ENCODE measurements around the gene MKRN2.
"Not testable (repeated sequence)": the region's sequence is repeated elsewhere in the genome, so short reads cannot be mapped to it uniquely, and the experiment has no call there.

The MKRN2 gene

DNA sequence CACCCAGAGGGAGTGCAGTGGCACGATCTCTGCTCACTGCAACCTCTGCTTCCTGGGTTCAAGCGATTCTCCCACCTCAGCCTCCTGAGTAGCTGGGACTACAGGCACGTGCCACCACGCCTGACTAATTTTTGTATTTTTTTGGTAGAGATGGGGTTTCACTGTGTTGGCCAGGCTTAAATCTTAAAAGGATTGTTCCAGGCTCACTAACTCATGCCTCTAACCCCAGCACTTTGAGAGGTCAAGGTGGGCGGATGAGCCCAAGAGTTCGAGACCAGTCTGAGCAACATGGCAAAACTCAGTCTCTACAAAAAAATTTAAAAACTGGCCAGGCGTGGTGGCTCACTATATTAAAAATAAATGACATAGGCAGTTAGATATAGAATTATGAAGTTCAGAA lies 74.0 kb downstream of the MKRN2 start:
- not testable (repeated sequence) for DNase-seq (ENCODE audit: low read depth)

DNA sequence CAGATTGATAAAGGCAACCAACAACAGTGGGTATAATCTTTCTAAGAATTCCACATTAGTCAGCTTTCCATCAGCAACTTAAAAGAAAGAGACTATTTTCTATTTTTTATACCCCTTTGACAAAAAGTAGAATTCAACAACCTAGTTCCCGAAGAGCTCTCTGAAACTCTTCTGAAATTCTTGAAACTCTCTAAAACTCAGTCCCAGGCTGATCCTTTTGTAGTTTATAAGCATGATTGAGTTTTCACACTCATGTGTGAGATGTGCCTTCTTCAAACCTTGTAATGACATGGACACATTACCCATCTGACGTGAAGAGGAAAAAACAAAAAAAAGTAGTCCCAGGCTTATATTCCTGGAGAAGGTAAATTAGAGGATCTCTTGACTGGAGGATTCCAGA lies 75.6 kb downstream of the MKRN2 start:
- no peak for DNase-seq (ENCODE audit: low read depth)

GRCh38 chr3:12633108-12633507 lies 76.2 kb downstream of the MKRN2 start:
- DNase-seq (ENCODE audit: low read depth): no peak

Data from fibroblast of the conjunctiva (primary cell).